Ureter (tissue), 1 donor: ENCODE results near the gene MTCL1. TPM values are rescaled to one million over a fixed set of nuclear protein-coding genes. Genes with fewer than 3 reads are reported as not detected.

ENCODE experiments used
- DNase-seq: peaks from one replicate; pipeline ENCODE4 v3.0.0-alpha.2; 2020; ENCODE audit warnings: low spot score
- total RNA-seq: library from RNA; stranded (reverse); gene quantifications from one replicate; pipeline ENCODE4 v1.2.4, GENCODE V29; 2023
- donor health status: DM: yes; HTN: yes; CAD: no.

MTCL1 gene
- total RNA-seq, 1 donor from 2014 or later = 150 TPM

- DNase-seq = no peak
These were observed 64.2 kb downstream of the MTCL1 start for GRCh38 chr18:8769509-8770095.

- DNase-seq = no peak
These were observed 65.3 kb downstream of the MTCL1 start for GRCh38 chr18:8770657-8771056.

- no peak for DNase-seq
These were observed 66.6 kb downstream of the MTCL1 start for GRCh38 chr18:8771930-8772329.

- DNase-seq = no peak
These were observed 68.6 kb downstream of the MTCL1 start for GRCh38 chr18:8773980-8774379.

- DNase-seq = no peak
These were observed 70.9 kb downstream of the MTCL1 start for GRCh38 chr18:8776013-8776943.

- DNase-seq = no peak
These were observed 72.5 kb downstream of the MTCL1 start for GRCh38 chr18:8777846-8778245.

- no peak for DNase-seq
These were observed 73.0 kb downstream of the MTCL1 start for GRCh38 chr18:8778386-8778785.

- DNase-seq = no peak
These were observed 73.5 kb downstream of the MTCL1 start for GRCh38 chr18:8778824-8779223.

GRCh38 chr18:8779251-8779650 is 73.9 kb downstream of the MTCL1 start:
- DNase-seq = no peak

- DNase-seq = no peak
These were observed 74.9 kb downstream of the MTCL1 start for GRCh38 chr18:8780227-8780626.

- no peak for DNase-seq
These were observed 76.3 kb downstream of the MTCL1 start for GRCh38 chr18:8781671-8782070.

- DNase-seq = no peak
These were observed 78.1 kb downstream of the MTCL1 start for GRCh38 chr18:8783335-8783993.

GRCh38 chr18:8783994-8784530 is 78.7 kb downstream of the MTCL1 start:
- DNase-seq = no peak

- no peak for DNase-seq
These were observed 79.9 kb downstream of the MTCL1 start for GRCh38 chr18:8785261-8785660.

- DNase-seq = peak; percentile 9
These were observed 80.6 kb downstream of the MTCL1 start for GRCh38 chr18:8785855-8786482.

GRCh38 chr18:8786483-8787370 is 81.4 kb downstream of the MTCL1 start:
- peak; percentile 73 for DNase-seq

- no peak for DNase-seq
These were observed 82.0 kb downstream of the MTCL1 start for GRCh38 chr18:8787371-8787670.

- DNase-seq = no peak
These were observed 82.4 kb downstream of the MTCL1 start for GRCh38 chr18:8787794-8788193.

GRCh38 chr18:8788503-8789429 is 83.4 kb downstream of the MTCL1 start:
- DNase-seq = no peak

GRCh38 chr18:8791171-8791651 is 85.9 kb downstream of the MTCL1 start:
- no peak for DNase-seq
